ENCODE measurements around the gene RBM44.
"Not testable (repeated sequence)": the region's sequence is repeated elsewhere in the genome, so short reads cannot be mapped to it uniquely, and the experiment has no call there.

RBM44 gene

GRCh38 chr2:237854295-237854694 is 55.7 kb downstream of the RBM44 start:
- no peak for DNase-seq (ENCODE audit: low spot score)

- no peak for DNase-seq (ENCODE audit: low spot score)
Observed at GRCh38 chr2:237857791-237858190, 59.2 kb downstream of the RBM44 start.

DNA sequence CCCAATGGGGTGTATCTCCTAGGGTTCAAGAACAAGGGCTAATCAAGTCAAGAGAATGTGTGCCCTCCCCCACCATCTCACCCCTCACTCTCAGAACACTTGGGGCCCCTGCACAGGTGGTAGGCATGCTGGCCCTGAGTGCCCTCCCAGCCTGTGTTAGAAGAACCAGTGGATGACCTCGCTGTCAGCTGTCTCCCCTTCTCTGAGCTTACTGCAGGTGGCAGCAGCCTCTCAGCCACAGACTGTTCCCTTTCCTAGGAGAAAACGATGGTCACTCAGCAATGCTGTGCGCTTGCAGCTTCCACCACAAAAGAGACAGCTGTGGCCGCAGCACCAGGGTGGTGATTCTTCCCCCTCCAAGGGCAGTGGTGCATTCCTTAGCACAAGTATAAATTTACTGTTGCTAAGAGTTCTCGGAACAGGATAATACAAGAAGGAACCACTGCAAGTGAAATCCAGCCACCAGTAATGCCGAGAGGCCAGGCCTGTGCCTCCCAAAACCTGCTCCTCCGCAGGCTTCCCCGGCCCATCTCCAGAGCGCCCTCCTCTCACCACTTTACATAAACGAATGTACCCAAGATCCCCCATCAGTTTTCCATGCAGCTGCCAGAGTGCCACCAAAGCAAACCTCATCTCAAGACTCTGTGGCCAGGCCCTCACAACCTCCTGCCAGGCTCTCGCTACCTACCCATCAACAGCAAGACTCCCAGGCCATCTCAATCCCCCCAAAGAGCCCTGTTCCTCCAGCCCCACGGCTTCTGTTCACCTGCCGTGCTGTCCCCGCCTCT is 59.9 kb downstream of the RBM44 start:
- peak; percentile 92 for DNase-seq (ENCODE audit: low spot score)

DNA sequence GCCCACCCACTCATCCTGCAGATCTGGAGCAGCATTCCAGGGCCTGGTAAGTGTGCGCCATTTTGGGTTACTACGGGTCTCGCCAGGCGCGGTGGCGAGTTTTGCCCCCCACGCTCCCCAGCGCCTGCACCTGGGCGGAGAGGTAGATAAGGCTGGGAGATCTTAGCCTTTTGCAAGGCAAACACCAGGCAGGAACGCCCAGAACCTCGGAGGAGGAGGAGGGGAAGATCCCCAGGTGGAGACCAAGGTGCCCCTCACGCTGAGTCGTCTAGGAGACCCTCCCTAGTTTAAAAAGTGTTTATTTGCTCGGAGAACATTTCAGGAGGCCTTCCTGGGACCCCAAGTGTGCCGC is 60.5 kb downstream of the RBM44 start:
- no peak for DNase-seq (ENCODE audit: low spot score)

DNA sequence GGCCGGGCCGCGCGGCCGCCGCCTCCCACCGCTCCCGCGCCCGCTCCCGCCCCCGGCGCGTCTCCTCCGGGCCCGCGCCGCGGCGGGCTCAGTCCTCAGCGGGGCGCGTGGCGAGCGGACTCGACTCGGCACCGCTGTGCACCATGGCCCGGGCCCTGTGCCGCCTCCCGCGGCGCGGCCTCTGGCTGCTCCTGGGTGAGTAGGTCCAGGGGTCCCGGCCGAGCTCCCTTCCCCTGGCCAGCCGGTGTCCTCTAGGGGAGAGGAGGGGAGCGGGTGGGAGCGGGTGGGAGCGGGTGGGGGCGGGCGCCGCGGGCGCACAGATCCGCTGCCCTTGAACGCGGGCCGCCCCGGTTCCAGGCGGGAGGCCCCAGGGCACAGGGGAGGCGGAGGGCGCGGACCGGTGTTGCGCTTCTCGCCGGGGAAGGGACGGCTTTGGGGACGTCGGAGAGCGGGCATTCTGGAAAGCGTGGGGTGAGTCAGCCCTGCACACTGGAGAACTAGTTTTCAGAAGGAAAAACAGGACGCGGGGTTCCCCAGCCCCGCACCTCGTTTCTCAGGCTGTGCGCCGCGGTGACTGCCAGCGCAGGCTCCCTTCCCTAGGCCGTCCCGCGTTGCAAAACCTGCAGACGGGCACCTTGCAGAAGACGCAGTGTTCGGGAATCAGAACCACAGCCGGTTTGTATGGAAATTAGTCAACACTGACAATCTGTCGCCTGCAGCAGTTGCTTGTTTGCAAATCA is 61.1 kb downstream of the RBM44 start, which contains the start of gene RAMP1:
RAMP1 (plus strand) TSS at position 91 of the 740 bp plus-strand sequence; CDS start at position 144, 53 bp downstream.
- peak; percentile 56 for DNase-seq (ENCODE audit: low spot score)

DNA sequence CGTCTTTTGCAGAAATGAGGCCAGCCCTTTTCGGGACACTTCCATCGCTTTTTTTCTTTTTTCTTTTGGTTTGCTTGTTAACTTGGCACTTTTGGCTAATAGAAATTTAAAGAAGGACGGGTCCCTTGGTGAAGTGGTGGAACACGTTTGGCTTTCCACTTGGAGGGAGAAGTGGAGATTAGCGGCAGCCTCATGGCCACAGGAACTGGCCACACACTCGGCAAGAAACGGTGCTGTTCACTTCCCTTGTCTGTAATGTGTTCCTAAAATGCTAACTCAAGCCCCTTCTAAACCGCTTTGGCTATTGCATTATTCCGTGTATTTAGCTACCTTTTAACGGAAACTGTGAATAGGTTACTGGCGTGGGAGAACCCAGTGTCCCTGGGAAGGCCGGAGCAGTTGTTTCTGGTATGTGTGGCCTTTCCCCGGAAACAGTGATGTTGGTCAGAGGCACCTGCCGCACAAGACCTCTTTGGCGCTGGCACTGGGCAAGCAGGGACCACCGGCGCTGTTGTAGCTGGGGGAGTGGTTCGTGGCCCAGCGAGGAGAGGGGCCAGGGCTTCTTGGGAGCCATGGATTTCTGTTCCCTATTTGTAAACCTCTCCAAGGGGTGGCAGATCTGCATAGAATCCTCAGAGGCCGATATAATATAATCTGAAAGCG is 61.8 kb downstream of the RBM44 start:
- no peak for DNase-seq (ENCODE audit: low spot score)

GRCh38 chr2:237861875-237862527 is 63.4 kb downstream of the RBM44 start:
- peak; percentile 38 for DNase-seq (ENCODE audit: low spot score)

DNA sequence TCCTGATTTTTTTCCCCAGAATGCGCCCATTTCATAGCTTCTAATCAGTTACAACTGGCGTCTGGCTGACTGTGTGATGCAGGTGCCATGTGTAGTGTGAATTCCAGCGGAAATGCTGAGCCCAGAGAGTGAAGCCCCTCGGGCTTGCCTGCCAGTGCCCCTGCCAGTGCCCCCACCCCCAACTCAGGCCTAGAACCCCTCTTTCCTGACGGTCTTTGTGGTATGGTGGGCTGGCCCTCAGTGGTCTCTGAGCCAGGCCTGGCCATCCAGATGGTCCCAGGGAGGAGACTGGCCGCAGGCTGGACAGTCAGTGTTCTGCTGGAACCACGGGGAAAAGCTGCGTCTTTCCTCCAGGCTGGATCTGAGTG is 63.9 kb downstream of the RBM44 start:
- DNase-seq (ENCODE audit: low spot score): no peak

GRCh38 chr2:237863102-237863511 is 64.5 kb downstream of the RBM44 start:
- no peak for DNase-seq (ENCODE audit: low spot score)

- no peak for DNase-seq (ENCODE audit: low spot score)
Observed at GRCh38 chr2:237863689-237864443, 65.3 kb downstream of the RBM44 start.

GRCh38 chr2:237864444-237864931 is 65.9 kb downstream of the RBM44 start:
- DNase-seq (ENCODE audit: low spot score): no peak

DNA sequence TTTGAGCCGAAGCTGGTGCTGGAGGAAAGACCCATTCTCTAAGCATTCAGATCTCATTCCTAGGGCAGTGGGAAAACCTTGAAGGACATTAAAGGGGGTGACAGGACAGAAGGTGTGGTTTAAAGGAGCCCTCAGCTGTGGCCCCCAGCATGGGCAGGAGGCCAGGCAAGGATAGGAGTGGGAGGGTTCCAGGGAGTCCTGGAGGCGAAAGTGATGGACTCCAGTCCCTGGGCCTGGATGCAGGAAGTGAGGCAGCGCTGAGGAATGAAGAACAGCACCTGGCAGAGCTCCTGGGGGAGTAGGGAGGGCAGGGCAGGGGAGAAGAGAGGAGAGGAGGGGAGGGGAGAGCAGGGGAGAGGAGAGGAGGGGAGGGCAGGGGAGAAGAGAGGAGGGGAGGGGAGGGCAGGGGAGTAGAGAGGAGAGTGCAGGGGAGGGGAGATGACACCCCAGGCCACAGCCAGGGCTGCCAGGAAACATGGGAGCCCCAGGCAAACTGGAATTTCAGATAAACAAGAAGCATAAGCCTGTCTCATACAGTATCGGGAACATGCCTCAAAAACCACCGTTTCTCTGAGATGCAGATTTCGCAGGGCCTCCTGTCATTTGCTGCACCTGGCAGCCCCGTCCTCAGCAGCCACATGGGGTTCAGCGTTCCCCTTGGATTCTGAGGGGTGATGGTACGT is 66.5 kb downstream of the RBM44 start:
- peak; percentile 35 for DNase-seq (ENCODE audit: low spot score)

DNA sequence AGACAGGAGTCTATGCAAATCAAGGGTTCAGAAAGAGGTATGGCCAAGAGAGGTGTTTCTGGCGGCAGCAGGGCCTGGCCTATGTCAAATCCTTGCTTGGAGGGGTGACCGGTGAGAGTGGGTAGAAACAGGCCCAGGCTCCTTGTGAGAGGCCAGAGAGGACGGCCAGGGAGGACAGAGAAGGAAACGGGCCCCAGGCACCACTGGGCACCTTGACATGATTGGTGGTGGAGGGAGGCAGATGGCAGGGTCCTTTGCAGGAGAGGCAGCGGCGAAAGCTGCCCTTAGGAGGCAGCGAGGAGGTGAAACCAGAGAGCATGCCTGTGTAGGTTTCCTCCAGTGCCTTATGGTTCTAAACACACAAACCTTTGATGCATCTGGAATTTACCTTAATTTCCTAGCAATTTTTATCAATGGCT is 67.1 kb downstream of the RBM44 start:
- DNase-seq (ENCODE audit: low spot score): no peak

DNA sequence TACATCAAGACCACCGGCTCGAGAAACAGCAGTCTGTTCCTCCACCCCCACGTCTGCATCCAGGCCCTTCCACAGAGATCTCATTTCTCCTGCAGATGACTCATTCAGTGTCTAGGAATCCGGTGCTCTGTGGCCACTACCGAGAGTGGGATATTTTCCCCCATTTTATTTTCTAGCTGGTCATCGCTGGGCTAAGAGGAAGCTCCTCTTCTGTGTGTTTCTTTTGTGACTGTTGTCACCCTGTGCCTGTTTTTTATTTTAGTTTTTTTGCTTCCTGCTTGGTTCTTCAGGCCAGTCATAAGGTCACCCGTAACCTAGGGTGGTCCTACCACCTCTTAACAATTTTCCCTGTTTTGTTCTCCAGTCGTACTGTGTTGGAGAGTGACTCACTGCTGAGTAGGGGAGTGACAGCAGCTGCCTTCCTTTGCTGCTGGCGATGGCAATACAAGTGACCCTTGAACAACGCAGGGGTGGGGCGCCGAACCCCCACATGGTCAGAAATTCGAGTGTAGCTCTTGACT is 67.6 kb downstream of the RBM44 start:
- DNase-seq (ENCODE audit: low spot score): peak; percentile 63

GRCh38 chr2:237867465-237867864 is 68.9 kb downstream of the RBM44 start:
- no peak for DNase-seq (ENCODE audit: low spot score)

GRCh38 chr2:237868074-237868473 is 69.5 kb downstream of the RBM44 start:
- not testable (repeated sequence) for DNase-seq (ENCODE audit: low spot score)

DNA sequence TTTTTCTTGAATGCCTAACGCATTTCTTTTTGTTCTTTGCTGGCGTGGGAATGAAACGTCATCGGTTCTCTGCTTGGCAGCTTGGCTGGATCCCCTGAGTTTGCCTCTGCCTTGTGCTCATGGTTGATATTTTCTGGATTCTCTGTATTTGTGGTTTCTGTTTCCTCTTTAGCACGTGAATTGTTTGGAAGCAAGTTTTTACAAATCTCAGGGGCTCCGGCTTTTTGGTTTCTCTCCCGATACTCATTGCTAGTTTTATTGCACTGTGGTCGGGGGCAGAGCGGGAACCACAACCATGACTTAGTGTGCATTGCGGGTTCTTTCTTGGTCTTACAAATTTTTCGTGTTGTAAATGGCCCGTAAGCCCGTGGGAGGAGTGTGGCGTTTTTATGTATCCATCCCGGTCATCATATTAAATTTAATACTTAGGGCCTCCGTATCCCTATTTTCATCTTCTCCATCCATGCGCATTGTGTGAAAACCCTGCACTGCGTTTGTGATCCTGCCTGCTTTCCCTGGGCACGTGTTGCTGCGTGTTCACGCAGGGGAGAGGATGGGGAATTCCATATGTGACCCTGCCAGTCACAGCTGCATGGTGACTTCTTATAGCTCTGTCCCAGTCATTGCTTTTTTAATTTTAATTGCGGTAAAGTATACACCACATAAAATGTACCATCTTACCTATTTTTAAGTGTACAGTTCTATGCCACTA is 70.2 kb downstream of the RBM44 start:
- peak; percentile 57 for DNase-seq (ENCODE audit: low spot score)

- no peak for DNase-seq (ENCODE audit: low spot score)
Observed at GRCh38 chr2:237869343-237870102, 70.9 kb downstream of the RBM44 start.

DNA sequence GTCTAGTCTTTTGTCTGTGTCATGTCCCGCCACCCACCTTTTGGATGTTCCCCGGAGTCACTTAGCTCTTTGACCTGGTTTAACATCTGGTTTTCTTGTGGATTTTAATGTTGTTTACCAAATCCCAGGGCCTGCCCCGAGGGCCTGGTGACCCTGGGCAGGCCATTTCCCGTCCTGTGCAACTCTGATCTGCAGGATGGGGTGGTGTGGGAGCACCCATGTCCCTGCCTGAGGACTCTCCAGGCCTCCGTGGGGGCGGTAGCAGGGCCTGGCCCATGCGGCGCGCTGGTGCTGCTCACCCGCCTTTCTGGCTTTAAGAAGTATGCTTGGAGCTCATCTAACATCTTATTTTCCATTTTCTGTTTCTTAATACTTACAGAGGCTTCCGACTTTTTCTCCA is 71.5 kb downstream of the RBM44 start:
- DNase-seq (ENCODE audit: low spot score): no peak
